ENCODE results near the gene LRMDA.

The LRMDA gene

DNA sequence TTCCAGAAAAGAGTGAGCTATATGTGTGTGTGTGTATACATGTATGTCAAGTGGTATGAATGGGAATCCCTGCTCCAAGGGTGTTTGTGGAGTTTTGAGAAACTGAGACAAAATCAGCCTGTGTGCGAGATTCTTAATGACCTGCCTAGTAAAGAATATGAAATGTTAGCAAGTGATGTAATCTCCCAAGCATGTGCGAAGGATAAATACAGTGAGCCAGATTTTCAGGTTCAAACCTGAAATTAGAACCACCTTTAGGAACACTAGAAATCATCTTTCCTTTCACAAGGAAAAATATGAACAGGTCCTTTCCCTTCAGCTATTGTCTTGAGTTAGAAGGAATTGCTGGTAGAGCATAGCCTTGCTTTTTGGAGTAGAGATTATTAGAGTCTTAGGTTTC is 457.6 kb downstream of the LRMDA start:
- no peak for DNase-seq

DNA sequence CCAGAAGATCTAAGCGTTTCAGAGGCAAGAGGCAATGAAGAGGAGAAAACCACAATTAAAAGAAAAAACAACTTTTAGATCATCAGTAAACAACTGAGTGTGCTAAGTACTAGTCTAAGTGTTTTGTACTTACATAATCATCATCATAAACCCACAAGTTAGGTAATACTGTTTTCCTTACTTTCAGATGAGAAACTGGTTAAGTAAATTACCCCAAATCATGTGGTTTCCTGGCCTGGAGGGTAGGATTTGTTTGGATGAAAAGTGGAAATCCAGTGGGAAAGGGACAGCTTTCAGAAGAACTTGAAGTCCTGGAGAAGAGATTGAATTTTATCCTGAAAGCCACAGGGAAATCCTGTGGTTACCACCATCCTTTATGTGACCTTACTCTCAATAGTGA is 463.3 kb downstream of the LRMDA start:
- no peak for DNase-seq

DNA sequence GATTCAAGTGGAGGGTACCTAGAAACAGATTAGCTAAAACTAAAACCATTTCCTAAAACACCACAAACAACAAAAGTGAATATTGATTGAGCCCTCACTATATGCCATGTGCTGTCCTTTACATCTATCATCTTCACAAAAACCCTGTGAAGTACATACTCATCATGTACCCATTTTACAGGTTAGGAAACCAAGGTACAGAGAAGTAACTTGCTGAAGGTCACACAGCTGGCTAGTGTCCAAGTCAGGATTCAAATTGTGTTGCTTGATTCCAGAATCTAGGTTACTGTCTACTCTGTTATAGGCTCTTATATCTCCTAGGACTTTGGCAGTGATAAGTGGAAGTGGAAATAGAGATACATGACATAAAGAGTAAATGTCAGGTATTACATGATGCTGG is 463.8 kb downstream of the LRMDA start:
- DNase-seq, result no peak

DNA sequence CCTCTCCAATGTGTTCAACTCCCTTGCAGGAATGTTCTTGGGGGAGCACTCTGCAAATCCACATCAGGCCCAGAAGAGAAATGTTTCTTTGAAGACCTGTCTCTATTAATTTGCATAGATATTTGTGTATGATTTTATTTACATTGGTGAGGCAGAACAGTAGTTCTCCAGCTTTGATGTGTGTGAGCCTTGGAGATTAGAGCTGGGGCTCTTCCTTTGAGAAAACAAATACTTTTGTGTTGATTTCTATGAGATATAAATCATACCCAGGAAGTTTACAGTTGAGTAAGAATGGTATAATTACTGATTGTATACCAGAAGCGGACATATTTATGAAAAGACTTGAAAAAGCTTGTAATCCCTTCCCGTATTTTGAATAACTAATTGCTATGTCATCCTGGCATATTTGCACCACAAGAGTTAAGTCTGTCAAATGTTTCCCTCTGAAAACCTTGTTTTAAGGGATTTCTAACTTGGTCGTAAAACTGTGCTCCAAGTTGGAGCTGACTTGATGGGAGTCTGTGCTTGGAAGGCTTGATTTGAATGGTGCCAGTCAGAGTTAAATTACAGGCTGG is 468.5 kb downstream of the LRMDA start:
- DNase-seq, result no peak

DNA sequence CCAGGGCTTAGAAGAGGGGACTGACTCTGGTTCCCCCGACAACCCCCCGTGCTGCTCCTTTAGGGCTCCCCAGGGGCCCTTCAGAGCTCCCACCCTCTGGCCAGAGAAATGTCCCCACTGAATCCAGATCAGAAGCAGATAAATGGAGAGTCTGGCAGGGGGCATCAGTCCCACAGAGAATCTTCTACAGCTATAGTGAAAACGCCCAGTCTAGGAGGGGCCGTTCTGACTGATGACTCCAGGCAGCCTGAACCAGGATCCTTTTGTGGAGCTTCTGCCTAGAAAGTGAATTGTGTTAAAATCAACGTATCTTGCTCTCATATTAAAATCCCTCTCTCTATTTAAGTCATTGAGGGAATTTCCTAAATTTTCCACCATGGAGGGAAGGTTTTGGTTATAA is 471.4 kb downstream of the LRMDA start:
- no peak for DNase-seq

DNA sequence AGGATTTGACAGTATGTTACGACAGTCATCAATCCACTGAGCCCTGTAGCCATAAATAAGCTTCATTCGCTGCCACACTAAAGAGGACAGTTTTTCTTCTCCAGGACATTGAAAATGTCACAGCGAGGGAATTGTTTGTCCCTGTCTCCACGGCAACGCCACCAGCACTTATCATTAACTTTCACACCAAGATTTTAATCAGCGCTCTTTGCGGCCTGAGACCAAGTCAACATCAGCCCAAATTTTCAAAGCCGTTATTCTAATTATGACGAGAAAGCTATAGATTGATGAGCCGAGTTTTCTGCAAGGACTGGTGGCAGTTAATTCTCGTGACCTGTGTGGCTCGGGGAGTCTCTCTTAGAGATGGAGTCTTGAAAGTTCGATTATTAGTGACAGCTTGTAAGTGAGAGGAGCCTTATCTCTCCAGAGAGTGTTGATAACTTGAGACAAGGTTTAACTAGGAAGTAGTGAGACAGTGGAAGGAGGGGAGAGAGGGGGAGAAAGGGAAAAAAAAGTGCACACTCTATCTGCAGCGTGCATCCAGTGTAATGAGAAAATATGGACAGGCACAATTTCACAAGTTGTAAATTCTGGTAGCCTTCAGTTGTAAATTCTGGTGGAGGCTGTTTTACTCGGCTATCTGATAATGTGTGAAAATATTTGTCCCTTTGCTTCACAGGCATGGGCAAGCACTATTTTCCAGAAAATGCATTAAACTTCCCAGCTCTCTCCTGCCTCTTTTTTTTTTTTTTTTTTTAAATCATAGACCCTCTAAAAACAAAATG is 473.3 kb downstream of the LRMDA start:
- DNase-seq, result no peak

DNA sequence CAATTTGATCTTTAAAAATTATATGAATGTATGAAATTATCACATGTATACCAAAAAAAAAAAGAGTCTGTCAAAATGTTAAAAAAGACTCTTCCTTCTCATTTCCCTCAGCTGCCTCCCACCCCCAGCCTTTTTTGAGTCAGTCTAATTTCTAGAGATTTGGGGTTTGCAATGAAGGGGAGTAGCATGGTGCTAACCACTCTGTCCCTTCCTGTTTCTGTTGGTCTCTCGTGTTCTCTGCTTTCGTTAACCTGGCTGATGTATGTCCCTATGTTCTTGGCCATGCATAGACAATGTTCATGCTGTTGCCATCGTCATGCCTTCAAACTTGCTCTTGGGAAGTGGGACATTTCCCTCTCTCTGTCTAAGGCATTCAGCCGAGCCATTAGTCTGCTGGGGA is 474.1 kb downstream of the LRMDA start:
- no peak for DNase-seq

DNA sequence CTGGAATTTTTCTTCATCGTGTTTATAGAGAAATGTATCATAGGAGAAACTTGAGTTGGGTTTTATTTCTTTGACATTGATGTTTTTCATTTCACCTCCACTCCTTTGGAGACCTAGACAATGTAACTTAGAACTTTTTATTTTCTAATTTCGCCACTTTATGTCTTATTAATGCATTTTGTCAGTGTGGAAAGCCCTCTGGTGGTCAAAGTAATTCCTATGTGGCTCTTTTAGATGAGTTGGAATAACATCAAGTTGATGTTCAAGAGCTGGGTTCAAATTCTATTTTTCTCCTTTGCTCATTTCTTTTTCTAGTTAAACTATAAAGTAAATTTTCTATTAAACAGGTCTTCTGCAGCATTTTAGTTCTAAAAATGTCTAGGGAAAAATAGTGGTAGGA is 478.6 kb downstream of the LRMDA start:
- DNase-seq, result no peak

DNA sequence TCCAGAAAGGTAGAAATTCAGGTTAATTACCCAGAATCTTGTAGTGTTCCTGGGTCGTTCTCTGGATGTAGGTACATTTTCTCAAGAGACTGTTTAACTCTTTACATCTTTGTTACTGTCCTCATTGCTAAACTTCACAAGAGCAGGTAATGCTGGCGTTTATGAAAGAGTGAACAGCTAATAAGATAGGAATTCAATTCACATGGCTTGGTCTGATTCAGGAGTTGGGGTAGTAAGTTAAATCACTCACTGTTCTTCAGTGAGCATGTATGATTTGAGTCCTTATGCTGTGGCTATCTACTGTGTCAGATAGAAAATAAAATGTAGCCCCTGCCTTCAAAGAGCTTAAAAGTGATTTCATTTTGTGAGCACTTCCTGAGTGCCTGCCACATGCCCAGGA is 480.0 kb downstream of the LRMDA start:
- no peak for DNase-seq

DNA sequence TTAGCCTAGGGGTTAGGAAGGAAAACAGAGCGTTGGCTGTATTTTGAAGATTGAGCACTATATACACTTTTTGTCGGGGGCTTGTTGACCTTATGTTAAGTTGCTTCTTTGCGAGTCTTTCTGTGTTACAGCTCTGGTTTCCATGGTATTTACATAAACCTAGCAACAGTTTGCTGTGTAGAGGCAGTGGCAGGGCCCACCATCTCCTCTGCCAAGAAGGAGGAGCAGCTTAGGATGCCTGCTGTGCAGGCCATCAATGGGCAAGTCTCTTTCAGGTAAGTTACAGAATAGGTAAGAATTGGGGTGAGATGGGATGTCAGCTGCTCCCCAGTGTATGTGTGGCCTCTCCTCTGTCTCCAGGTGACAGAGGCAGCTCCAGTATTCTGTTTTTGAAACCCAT is 485.5 kb downstream of the LRMDA start:
- DNase-seq, result no peak

DNA sequence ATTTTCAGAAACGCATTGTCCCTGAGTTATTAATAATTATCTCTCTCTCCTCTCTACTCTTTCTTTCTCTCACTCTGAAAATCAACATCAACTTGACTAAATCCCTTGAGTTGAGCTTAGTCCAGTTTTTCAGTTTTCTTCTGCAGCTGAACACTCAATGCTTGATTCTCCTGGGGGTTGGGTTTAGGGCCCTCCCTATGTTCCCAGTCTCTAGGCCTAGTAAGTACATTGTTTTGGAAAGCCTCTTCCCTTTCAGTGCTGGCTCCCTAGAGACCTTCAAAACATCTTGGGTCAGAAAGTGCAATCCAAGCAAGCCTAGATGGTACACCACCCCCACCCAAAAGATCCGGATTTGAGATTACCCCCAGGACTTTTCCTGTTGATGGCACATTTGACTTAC is 488.5 kb downstream of the LRMDA start:
- DNase-seq, result no peak

DNA sequence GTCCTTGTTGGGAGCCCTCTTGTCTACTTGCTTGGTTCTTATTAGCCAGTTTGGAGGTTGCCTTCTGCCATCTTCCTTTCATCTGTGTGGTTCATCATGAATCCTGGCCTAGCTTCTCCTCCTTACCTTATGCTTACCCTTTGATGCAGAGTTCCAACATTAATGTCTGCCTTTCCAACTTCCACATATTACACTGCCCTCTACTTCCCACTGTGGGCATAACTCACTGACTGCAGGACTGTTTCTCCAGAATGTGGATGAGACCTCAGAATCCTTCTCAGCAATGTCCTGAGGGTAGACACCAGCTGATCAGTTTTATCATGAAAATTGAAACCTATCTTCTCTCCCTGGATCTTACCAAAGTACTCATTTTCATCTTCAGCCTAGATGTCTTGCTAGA is 491.0 kb downstream of the LRMDA start:
- DNase-seq, result no peak

DNA sequence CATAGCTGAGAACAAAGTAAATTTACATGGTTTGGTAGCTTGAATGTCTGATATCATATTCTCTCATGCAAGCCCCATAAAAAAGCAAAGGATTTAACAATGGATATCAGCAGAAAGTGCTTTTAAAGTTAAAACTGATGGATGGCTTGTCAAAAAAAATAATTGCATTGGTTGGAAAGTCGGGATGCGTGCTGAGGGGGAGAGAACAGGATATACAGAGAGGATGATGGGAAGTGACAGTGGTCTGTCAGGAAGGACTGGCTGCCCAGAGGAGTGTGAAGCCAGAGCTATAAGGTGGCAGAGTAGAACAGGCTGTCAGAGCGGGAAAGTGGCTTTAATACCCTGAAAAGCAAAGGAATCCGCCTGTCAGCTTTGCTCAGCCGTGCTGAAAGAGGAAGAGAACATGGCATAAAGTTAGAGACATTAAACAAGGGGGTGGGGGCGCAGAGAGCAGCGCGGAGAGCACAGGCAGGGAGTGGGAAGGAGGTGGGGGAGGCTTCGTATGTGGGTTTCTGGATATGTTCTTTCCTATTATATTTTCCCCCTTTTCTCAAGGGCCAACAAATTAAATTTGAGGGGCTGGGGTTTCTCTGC is 493.0 kb downstream of the LRMDA start:
- no peak for DNase-seq

DNA sequence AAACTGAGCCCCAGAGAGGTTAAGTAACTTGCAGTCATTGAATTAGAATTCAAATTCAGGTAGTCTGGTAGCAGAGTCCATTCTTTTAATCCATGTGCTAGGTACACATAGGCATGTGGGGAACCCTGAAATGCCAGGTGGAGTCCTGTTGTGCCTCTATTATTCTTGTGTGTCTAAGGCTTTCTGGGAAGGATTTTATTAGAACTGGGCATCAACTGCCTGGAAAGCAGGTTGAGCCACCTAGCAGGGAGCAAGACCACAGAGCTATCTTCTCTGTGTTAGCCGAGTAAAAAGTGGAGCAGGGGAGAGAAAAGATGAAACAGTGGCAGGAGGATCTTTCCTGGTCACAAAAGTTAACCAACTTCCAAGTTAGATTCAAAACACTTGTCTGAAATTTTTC is 494.6 kb downstream of the LRMDA start:
- no peak for DNase-seq

DNA sequence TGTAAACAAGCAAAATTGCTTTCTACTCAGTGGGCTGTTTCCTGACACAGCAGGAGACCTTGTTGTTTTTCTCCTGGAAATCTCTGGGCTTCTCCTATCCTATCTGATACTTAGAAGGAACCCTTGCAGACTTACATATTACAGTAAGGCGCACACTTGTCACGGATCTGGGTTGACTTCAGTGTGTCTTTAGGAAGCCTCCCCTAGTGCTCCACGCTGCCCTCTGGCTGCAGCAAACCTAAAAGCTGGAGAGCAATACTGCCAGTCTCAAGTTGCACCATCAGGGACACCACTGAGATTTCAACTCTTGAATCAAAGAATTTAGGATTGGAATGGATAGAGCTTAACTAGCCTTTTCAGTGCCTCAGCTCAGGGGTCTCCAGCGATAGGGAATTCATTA is 495.3 kb downstream of the LRMDA start:
- DNase-seq, result no peak

DNA sequence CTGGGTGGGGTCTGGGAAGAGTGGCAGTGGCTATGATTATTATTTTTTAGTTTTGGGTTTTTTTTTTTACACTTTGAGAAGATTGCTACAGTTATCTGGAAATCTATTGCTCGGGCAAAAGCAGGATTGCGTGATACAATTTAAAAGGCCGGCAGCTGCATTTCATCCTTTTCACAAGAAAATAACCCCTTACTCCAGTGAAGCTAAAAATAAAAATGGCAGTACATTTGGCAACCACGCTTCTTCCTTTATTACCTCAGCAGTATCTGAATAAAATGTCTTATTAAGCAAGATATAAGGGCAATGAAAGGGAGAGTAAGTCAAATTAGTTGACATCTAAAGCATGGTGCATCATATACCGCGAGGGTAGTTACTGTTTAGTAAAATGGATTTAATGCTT is 496.8 kb downstream of the LRMDA start:
- no peak for DNase-seq

DNA sequence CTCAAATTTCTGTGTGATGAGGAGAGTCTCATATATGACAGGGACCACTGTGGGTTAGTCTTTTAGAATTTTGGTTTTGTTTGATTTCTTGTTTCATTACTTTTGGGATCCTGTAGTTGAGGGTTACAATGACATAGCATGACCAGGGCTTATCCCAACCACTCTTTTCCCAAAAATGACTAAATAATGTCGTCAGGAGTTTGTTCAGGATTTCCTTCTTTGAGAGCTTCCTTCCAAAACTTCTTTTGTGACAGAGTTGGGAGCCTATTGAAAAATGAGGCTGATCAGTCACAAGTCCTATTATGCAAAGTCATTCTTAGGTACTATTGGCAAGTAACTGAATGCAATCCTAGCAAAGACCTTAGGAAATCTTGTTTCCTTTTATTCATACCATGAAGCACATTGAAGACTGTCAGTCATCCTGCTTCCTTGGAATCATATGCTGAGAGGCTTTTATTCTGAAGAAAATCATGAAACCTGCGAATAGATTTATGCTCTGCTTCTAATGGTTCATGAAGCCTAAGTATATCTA is 498.3 kb downstream of the LRMDA start:
- no peak for DNase-seq

DNA sequence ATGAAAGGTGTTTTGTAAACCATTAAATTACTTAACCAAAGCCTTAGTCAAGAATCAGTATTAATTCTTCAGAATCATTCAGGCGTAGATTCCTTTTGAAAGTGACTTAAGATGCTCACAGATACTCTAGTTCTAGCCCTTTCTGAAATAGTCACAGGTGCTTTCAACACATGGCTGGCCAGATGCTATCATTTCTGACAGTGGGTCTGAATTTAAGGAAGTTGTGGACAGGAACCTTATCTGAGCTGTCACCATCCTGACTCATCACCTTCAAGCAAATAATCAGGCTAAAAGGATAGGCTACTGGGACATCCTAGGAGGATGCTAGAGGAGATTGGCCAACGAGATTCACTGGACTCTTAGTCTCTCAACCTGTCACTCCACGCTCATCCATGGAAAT is 501.5 kb downstream of the LRMDA start:
- DNase-seq, result no peak

DNA sequence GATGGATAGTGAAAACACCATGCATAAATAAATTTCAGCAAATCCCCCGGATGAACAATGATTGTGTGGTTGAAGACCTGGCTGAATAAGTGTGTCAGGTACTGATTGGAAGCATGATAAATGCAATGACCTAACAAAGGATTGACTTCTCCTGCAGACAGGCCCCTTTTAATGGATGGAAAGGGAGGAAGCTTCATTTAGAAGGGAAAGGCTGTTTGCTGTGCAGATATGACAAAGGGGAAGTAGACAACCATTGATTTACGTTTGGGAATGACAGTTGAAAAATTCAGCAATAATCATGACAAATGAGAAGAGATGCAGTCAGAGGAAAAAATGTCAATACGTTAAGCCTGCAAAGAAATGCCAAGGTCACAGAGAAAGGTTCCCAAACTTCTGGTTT is 503.8 kb downstream of the LRMDA start:
- no peak for DNase-seq

DNA sequence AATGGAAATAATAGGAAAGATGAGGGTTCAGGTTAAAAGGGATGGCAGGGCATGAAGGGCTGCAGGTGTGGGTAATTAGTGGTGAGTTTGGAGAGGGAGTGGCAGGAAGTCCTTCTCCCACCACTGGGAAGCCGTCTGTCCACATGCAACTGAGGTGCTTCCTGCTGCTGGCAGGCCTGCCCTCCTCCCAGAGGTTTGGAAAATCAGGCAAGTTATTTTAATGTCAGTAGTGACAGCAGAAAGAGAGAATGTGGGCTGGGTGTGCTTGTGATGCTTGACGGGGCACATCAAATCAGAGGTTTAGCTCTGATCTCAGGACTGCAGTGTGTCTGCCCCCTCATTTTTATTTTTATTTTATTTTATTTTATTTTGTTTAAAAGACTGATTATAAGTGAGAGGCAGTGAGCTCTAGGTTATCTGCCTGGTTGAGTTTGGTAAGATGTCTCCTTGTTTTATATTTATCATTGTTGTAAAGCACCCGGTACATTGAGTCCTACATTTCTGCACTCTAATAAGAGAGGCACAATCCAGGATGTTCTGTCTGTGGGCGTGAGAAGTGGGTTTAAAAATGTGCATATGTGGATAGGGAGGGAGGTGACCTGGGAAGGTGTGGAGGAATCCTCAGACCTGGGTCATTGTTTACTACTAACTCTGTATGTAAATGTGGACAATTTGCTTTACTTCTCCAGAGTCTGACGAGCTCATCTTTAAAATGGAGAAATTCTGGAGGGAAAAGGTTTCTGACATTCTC is 504.4 kb downstream of the LRMDA start:
- DNase-seq, result no peak

DNA sequence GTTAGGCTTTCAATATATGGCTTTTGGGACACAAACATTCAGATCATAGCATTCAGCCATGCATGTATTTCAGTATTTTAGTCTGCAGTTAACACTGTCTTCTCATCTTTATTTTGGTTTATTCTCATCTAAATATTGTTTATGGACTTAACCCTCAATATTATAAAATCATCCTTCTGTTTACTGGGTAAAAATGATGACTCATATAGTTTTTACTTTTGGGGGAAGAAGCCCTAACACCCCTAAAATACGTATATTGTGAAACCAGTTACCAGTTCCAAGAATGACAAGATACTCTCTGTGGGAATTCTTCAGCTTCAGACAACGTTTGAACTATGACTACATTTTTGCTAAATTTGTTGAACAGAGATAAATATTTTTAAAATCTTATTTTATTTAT is 505.4 kb downstream of the LRMDA start:
- no peak for DNase-seq

DNA sequence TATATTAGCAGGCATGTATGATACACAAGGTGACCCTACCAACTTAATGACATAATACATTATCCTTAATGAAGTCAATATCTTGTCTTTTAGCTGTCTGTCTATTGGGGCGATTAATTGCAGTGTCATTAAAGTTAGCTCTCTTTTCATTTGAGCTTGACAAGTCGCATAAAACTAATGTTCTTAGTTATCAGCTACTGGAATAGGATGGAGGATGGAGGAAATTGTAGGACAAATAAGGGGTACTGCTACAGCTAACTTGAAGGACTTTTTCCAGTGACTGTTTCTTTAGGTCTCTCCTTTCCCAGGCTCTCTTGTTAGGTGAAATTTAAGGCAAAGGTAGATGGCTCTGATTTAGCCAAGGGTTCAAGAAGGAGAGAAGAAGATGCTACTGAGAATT is 506.4 kb downstream of the LRMDA start:
- DNase-seq, result no peak

DNA sequence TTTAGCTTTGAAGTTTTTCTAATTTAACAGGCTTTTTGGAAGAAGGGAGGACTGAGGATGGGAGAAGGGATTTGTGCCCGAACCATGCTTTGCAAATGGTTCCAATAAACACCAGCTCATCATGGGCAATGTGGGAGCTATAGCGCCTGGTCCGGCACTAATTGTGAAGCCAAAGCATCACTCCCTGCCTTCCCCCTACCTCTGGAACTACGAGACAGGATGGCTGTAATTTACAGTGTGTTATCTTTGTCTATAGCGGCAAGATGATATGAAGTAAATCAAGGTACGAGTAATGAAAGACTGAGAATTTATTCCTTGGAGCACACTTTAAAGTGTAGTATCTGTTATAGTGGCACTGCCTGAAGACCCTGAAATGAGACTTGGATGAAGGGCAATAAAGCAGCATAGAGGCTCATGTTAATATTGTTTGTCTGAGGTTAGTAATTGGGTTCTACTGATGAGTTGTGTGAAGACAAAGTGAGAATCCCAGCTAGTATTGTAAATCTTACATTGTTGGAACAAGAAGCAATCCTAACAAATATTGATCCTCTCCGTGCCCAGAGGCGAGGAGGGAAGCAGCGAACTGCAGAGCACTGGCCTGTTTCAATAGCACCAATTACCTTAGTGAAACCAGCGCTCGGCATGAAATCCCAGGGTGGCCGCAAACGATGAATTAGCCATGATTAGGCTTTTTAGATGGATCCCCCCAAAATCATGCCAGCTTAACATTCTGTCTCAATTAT is 507.1 kb downstream of the LRMDA start:
- DNase-seq, result no peak
